Ovary (tissue), 9 donors: ENCODE data around the gene CMIP. TPM values are rescaled to one million over a fixed set of nuclear protein-coding genes. Genes with fewer than 3 reads are reported as not detected.

Experiments used
- DNase-seq, 5 donors: peaks; one replicate each; pipeline ENCODE4 v3.0.0-alpha.2; 2019 to 2020
- H3K27ac ChIP-seq, 2 donors: fragments of 200-600 bp; one replicate each; pipeline versions ENCODE4 v1.5.1 to v1.8.0; 2019 to 2022
- H3K27me3 ChIP-seq: fragments of 200-600 bp; one replicate; pipeline ENCODE4 v1.8.0; 2022
- H3K36me3 ChIP-seq: fragments of 200-600 bp; sonication (generic); one replicate; pipeline ENCODE4 v1.5.1; 2019
- H3K4me1 ChIP-seq: one replicate; pipeline ENCODE4 v1.8.1; 2013; ENCODE audit warnings: mild to moderate bottlenecking, moderate library complexity; ENCODE audit not compliant: insufficient read depth
- H3K4me3 ChIP-seq: fragments of 200-600 bp; sonication (generic); one replicate; pipeline ENCODE4 v1.5.1; 2017
- H3K9me3 ChIP-seq, 2 donors: fragments of 200-600 bp in 1 of 2; sonication (generic) in 1 of 2; one replicate each; pipeline versions ENCODE4 v1.5.1 to v1.8.1; 2013 to 2019; ENCODE audit warnings: mild to moderate bottlenecking in 1 of 2, moderate library complexity in 1 of 2
- CTCF ChIP-seq, 3 donors: fragments of 450-650 bp in 2 of 3; fragments of 200-600 bp in 1 of 3; IDR thresholded peaks; one replicate each; pipeline versions ENCODE4 v1.5.1 to v1.8.0; 2016 to 2022; ENCODE audit warnings: antibody characterized with exemption in 3 of 3, mild to moderate bottlenecking in 1 of 3
- EP300 ChIP-seq: sonication (generic); formaldehyde crosslinking; IDR thresholded peaks from one replicate; pipeline ENCODE4 v1.6.1; 2017; ENCODE audit warnings: antibody characterized with exemption
- POLR2A ChIP-seq: fragments of 450-650 bp; IDR thresholded peaks from one replicate; pipeline ENCODE4 v1.6.1; 2017; ENCODE audit warnings: antibody characterized with exemption, mild to moderate bottlenecking, moderate library complexity
- WGBS, 3 donors: extraction: QIAGEN DNeasy Blood & Tissue Kit in 1 of 3; methylation state at CpG; one replicate each; pipeline versions ENCODE4 v1.1.5 to v1.1.7; 2013 to 2017; 5-methylcytosine and 5-hydroxymethylcytosine counted together
- intact Hi-C, 4 donors: fragments of 100-400 bp; cut with DNase I; formaldehyde crosslinking; loops; one replicate each; pipeline versions ENCODE4 v1.11.0 to v1.15.1; 2022 to 2023
- polyA plus RNA-seq, 2 donors: library from polyadenylated mRNA; stranded (reverse); fragments of 200-250 nt in 1 of 2; fragments of 350-450 nt in 1 of 2; fragmentation: Illumina TruSeq in 1 of 2; extraction: RNeasy Lipid Tissue Mini Kit (QIAGEN cat#74804) in 1 of 2; gene quantifications; one replicate each; pipeline ENCODE4 v1.2.3, GENCODE V29; 2013 to 2014
- total RNA-seq, 7 donors: library from RNA; depleted of rRNA in 2 of 7; stranded (reverse); fragments of >200 nt in 2 of 7; fragmentation: NEBNext Ultra II Directional in 3 of 7; extraction: Animal tissue kit (Norgen Biotek cat#: 25700) in 3 of 7; gene quantifications; one replicate each; pipeline versions ENCODE4 v1.1.0 to v1.2.4, GENCODE V29; 2016 to 2023
- donor health status: DM: no; HTN: no; CAD: no; lungs with moderate emphysema.
- donor health status: DM: no; HTN: no; CAD: no.
- donor health status: Bipolar disorder and iron deficiency.
- donor health status: DM: yes; HTN: yes; CAD: no.
- donor health status: DM: no; HTN: no; CAD: no.
- donor health status: DM: yes; HTN: yes; CAD: no.

The CMIP gene
- total and polyA plus RNA-seq, 9 donors: 19.4 to 68.2 (median 38.7) TPM

GRCh38 chr16:81731649-81732048, 287.0 kb downstream of the CMIP start:
- DNase-seq: no peak
- no peaks in the 10 kb centered on the region for H3K9me3 ChIP-seq
- H3K4me3 ChIP-seq: no peak overlapping the region
- intact Hi-C loops: loop anchor here in 2 of 4 donors (10.0 kb wide), 2 partner anchors 527 to 727 kb away; partner anchors contain the start of genes CENPN (in 1 of the 2) and CMC2 (in 1 of the 2)
- no peaks in the 10 kb centered on the region for H3K36me3 ChIP-seq
- WGBS, 3 donors: 88 to 96% (median 91%) methylated on average over 8 of the region's 8 CpGs
- H3K27me3 ChIP-seq: no peaks in the 10 kb centered on the region
- H3K4me1 ChIP-seq: no peaks in the 10 kb centered on the region
- TF ChIP-seq POLR2A (no peak), EP300 (no peak), CTCF (IDR thresholded peaks at IDR 0.05) (no peak)
- H3K27ac ChIP-seq: no peak overlapping the region

- no peaks in the 10 kb centered on the region for H3K9me3 ChIP-seq
- no peak for TF ChIP-seq POLR2A
- no peak for TF ChIP-seq CTCF (IDR thresholded peaks at IDR 0.05)
- no peak for TF ChIP-seq EP300
- intact Hi-C loops: loop anchor here in 2 of 4 donors (10.0 kb wide), 2 partner anchors 528 to 728 kb away; partner anchors contain the start of genes CENPN (in 1 of the 2) and CMC2 (in 1 of the 2)
- no peaks in the 10 kb centered on the region for H3K36me3 ChIP-seq
- H3K27ac ChIP-seq: no peak overlapping the region
- DNase-seq: no peak
- H3K4me1 ChIP-seq: no peaks in the 10 kb centered on the region
- H3K27me3 ChIP-seq: no peaks in the 10 kb centered on the region
- no peak overlapping the region for H3K4me3 ChIP-seq
- 90 to 100% (median 95%) methylated on average over 1 of the region's 1 CpG for WGBS, 3 donors
Observed at GRCh38 chr16:81732699-81733098, 288.1 kb downstream of the CMIP start.

- Histone ChIP-seq H3K27me3 (no peaks in the 10 kb centered on the region), H3K36me3 (no peaks in the 10 kb centered on the region), H3K9me3 (no peaks in the 10 kb centered on the region), H3K4me3 (no peak overlapping the region), H3K27ac (no peak overlapping the region), H3K4me1 (peaks cover under 1% of the 10 kb centered on the region)
- intact Hi-C loops: loop anchor here in 2 of 4 donors (10.0 kb wide), 2 partner anchors 528 to 728 kb away; partner anchors contain the start of genes CENPN (in 1 of the 2) and CMC2 (in 1 of the 2)
- 83 to 86% (median 85%) methylated on average over 1 of the region's 1 CpG for WGBS, 3 donors
- TF ChIP-seq EP300 (no peak), POLR2A (no peak), CTCF (IDR thresholded peaks at IDR 0.05) (no peak)
- no peak for DNase-seq
Observed at GRCh38 chr16:81733295-81733694, 288.7 kb downstream of the CMIP start.

- TF ChIP-seq EP300: no peak
- no peak for TF ChIP-seq CTCF (IDR thresholded peaks at IDR 0.05)
- TF ChIP-seq POLR2A: no peak
- H3K27me3 ChIP-seq: no peaks in the 10 kb centered on the region
- H3K27ac ChIP-seq: no peak overlapping the region
- intact Hi-C loops: loop anchor here in 2 of 4 donors (10.0 kb wide), 2 partner anchors 530 to 730 kb away; partner anchors contain the start of genes CENPN (in 1 of the 2) and CMC2 (in 1 of the 2)
- H3K9me3 ChIP-seq: no peaks in the 10 kb centered on the region
- no peaks in the 10 kb centered on the region for H3K36me3 ChIP-seq
- 94 to 96% (median 96%) methylated on average over 6 of the region's 6 CpGs for WGBS, 3 donors
- no peak for DNase-seq
- H3K4me1 ChIP-seq: peaks cover 2% of the 10 kb centered on the region
- H3K4me3 ChIP-seq: no peak overlapping the region
Observed at GRCh38 chr16:81734632-81735434, 290.2 kb downstream of the CMIP start.
